ENCODE data around the gene CSF3. TPM values are rescaled to one million over a fixed set of nuclear protein-coding genes. Genes with fewer than 3 reads are reported as not detected.
"Not testable (repeated sequence)": the region's sequence is repeated elsewhere in the genome, so short reads cannot be mapped to it uniquely, and the experiment has no call there.

The CSF3 gene
- total RNA-seq, 2 experiments from 2014 or later = not detected

- BruUV-seq (replicated peaks); H3K36me3 ChIP-seq (ENCODE audit: insufficient read depth, low read length); H3K4me1 ChIP-seq (ENCODE audit: insufficient read depth, low read length, poor library complexity, severe bottlenecking); H3K4me3 ChIP-seq (ENCODE audit: low read depth, low read length, poor library complexity, severe bottlenecking); H3K79me2 ChIP-seq (ENCODE audit: insufficient read depth, low read depth, low read length); DNase-seq (ENCODE audit: low spot score); H3K9me2 ChIP-seq (ENCODE audit: insufficient read depth, low read length); POLR2A ChIA-PET; H3K9me3 ChIP-seq (ENCODE audit: low read length); CTCF ChIA-PET (ENCODE audit: unreplicated experiment); H4K20me1 ChIP-seq (ENCODE audit: insufficient read depth, low read length); H2AFZ ChIP-seq (ENCODE audit: low read length); H3K4me2 ChIP-seq (ENCODE audit: low read length); intact Hi-C loops (cut with micrococcal nuclease; ENCODE audit: unreplicated experiment); H3K27ac ChIP-seq (ENCODE audit: low read depth, low read length, poor library complexity, severe bottlenecking): not testable (repeated sequence)
These were observed 3.1 kb upstream of the CSF3 start for GRCh38 chr17:40012017-40012647.

GRCh38 chr17:40014375-40014980 lies 762 bp upstream of the CSF3 start:
- Histone ChIP-seq H3K36me3 (ENCODE audit: insufficient read depth, low read length) (peaks cover 9% of the 10 kb centered on the region; the same call in 1 of the 2 replicates), H3K4me3 (ENCODE audit: low read depth, low read length, poor library complexity, severe bottlenecking) (no peak overlapping the region), H3K27ac (ENCODE audit: low read depth, low read length, poor library complexity, severe bottlenecking) (no peak overlapping the region), H2AFZ (ENCODE audit: low read length) (no peak overlapping the region), H3K4me2 (ENCODE audit: low read length) (no peak overlapping the region), H3K4me1 (ENCODE audit: insufficient read depth, low read length, poor library complexity, severe bottlenecking) (peaks cover 8% of the 10 kb centered on the region), H4K20me1 (ENCODE audit: insufficient read depth, low read length) (no peaks in the 10 kb centered on the region), H3K9me2 (ENCODE audit: insufficient read depth, low read length) (no peaks in the 10 kb centered on the region), H3K9me3 (ENCODE audit: low read length) (no peaks in the 10 kb centered on the region), H3K79me2 (ENCODE audit: insufficient read depth, low read depth, low read length) (no peaks in the 10 kb centered on the region)
- ChIA-PET POLR2A (interaction anchor here (1.1 kb wide), 1 partner anchor 39 kb away, joined by 3 read pairs; no protein-coding TSS in a partner anchor), CTCF (ENCODE audit: unreplicated experiment) (no interaction called here)
- intact Hi-C loops (cut with micrococcal nuclease; ENCODE audit: unreplicated experiment) = no loop called here
- TF ChIP-seq CTCF (conservative IDR thresholded peaks at IDR 0.05; ENCODE audit: low read length) = no peak
- TF ChIP-seq EZH2phosphoT487 (IDR thresholded peaks at IDR 0.05; ENCODE audit: borderline replicate concordance, low read depth, low read length) = no peak
- DNase-seq (ENCODE audit: low spot score) = no peak
- BruUV-seq (replicated peaks) = no TSS peak

- no peaks in the 10 kb centered on the region for H3K79me2 ChIP-seq (ENCODE audit: insufficient read depth, low read depth, low read length)
- no peak overlapping the region for H3K27ac ChIP-seq (ENCODE audit: low read depth, low read length, poor library complexity, severe bottlenecking)
- H3K9me3 ChIP-seq (ENCODE audit: low read length) = no peaks in the 10 kb centered on the region
- DNase-seq (ENCODE audit: low spot score) = no peak
- H3K9me2 ChIP-seq (ENCODE audit: insufficient read depth, low read length) = no peaks in the 10 kb centered on the region
- POLR2A ChIA-PET = no interaction called here
- intact Hi-C loops (cut with micrococcal nuclease; ENCODE audit: unreplicated experiment) = no loop called here
- H3K4me3 ChIP-seq (ENCODE audit: low read depth, low read length, poor library complexity, severe bottlenecking) = no peak overlapping the region
- CTCF ChIA-PET (ENCODE audit: unreplicated experiment) = no interaction called here
- H2AFZ ChIP-seq (ENCODE audit: low read length) = no peak overlapping the region
- H3K4me2 ChIP-seq (ENCODE audit: low read length) = no peak overlapping the region
- TF ChIP-seq CTCF (conservative IDR thresholded peaks at IDR 0.05; ENCODE audit: low read length) (no peak), EZH2phosphoT487 (IDR thresholded peaks at IDR 0.05; ENCODE audit: borderline replicate concordance, low read depth, low read length) (no peak)
- peaks cover 14% of the 10 kb centered on the region; the same call in 1 of the 2 replicates for H3K36me3 ChIP-seq (ENCODE audit: insufficient read depth, low read length)
- H3K4me1 ChIP-seq (ENCODE audit: insufficient read depth, low read length, poor library complexity, severe bottlenecking) = no peaks in the 10 kb centered on the region
- H4K20me1 ChIP-seq (ENCODE audit: insufficient read depth, low read length) = no peaks in the 10 kb centered on the region
- BruUV-seq (replicated peaks) = no TSS peak
These were observed 1.1 kb downstream of the CSF3 start for GRCh38 chr17:40015998-40016985.
